ENCODE data around the gene LYZL1.

LYZL1 gene

GRCh38 chr10:29346296-29347001, 57.6 kb downstream of the LYZL1 start:
- POLR2A ChIA-PET: no interaction called here
- CTCF ChIA-PET: no interaction called here
- no peak for TF ChIP-seq L3MBTL2 (conservative IDR thresholded peaks at IDR 0.05)
- TF ChIP-seq TARDBP (IDR thresholded peaks at IDR 0.05): no peak
- TF ChIP-seq LEF1 (IDR thresholded peaks at IDR 0.05; ENCODE audit: borderline replicate concordance): no peak
- no peak for TF ChIP-seq FOXM1 (IDR thresholded peaks at IDR 0.05; ENCODE audit: borderline replicate concordance)
- TF ChIP-seq NFRKB (IDR thresholded peaks at IDR 0.05): no peak
- no peak for TF ChIP-seq FOXK2 (IDR thresholded peaks at IDR 0.05)
- TF ChIP-seq BHLHE40 (IDR thresholded peaks at IDR 0.05; ENCODE audit: borderline replicate concordance): no peak
- no peak for TF ChIP-seq ZNF384 (IDR thresholded peaks at IDR 0.05)
- TF ChIP-seq, protein P1, sequence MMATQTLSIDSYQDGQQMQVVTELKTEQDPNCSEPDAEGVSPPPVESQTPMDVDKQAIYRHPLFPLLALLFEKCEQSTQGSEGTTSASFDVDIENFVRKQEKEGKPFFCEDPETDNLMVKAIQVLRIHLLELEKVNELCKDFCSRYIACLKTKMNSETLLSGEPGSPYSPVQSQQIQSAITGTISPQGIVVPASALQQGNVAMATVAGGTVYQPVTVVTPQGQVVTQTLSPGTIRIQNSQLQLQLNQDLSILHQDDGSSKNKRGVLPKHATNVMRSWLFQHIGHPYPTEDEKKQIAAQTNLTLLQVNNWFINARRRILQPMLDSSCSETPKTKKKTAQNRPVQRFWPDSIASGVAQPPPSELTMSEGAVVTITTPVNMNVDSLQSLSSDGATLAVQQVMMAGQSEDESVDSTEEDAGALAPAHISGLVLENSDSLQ (IDR thresholded peaks at IDR 0.05): no peak
- no peak for TF ChIP-seq SP1 (IDR thresholded peaks at IDR 0.05)
- no peak for TF ChIP-seq FOXA1 (IDR thresholded peaks at IDR 0.05)
- no peak for TF ChIP-seq ARNT (IDR thresholded peaks at IDR 0.05)
- TF ChIP-seq HDGF (IDR thresholded peaks at IDR 0.05; ENCODE audit: borderline replicate concordance): no peak
- no peak for TF ChIP-seq CTBP1 (IDR thresholded peaks at IDR 0.05; ENCODE audit: borderline replicate concordance)
- TF ChIP-seq ELF4 (IDR thresholded peaks at IDR 0.05): no peak
- no peak for TF ChIP-seq SUZ12 (IDR thresholded peaks at IDR 0.05)

GRCh38 chr10:29348836-29349235, 60.0 kb downstream of the LYZL1 start:
- CTCF ChIA-PET: no interaction called here
- no peak for TF ChIP-seq CTBP1 (IDR thresholded peaks at IDR 0.05; ENCODE audit: borderline replicate concordance)
- TF ChIP-seq, protein P1 (IDR thresholded peaks at IDR 0.05): no peak
- no peak for TF ChIP-seq ELF4 (IDR thresholded peaks at IDR 0.05)
- no peak for TF ChIP-seq HDGF (IDR thresholded peaks at IDR 0.05; ENCODE audit: borderline replicate concordance)
- TF ChIP-seq NFRKB (IDR thresholded peaks at IDR 0.05): no peak
- TF ChIP-seq FOXA1 (IDR thresholded peaks at IDR 0.05): no peak
- TF ChIP-seq FOXM1 (IDR thresholded peaks at IDR 0.05; ENCODE audit: borderline replicate concordance): no peak
- no peak for TF ChIP-seq FOXK2 (IDR thresholded peaks at IDR 0.05)
- no peak for TF ChIP-seq SP1 (IDR thresholded peaks at IDR 0.05)
- no peak for TF ChIP-seq BHLHE40 (IDR thresholded peaks at IDR 0.05; ENCODE audit: borderline replicate concordance)
- TF ChIP-seq TARDBP (IDR thresholded peaks at IDR 0.05): no peak
- TF ChIP-seq ZNF384 (IDR thresholded peaks at IDR 0.05): no peak
- TF ChIP-seq SUZ12 (IDR thresholded peaks at IDR 0.05): no peak
- TF ChIP-seq ARNT (IDR thresholded peaks at IDR 0.05): no peak
- TF ChIP-seq LEF1 (IDR thresholded peaks at IDR 0.05; ENCODE audit: borderline replicate concordance): no peak
- TF ChIP-seq L3MBTL2 (conservative IDR thresholded peaks at IDR 0.05): no peak
- DNase-seq (ENCODE audit: extremely low spot score): no peak
- POLR2A ChIA-PET: no interaction called here

More at GRCh38 chr10:29346296-29347001, 57.6 kb downstream of the LYZL1 start:
- no peak for DNase-seq (ENCODE audit: extremely low spot score)

DNA sequence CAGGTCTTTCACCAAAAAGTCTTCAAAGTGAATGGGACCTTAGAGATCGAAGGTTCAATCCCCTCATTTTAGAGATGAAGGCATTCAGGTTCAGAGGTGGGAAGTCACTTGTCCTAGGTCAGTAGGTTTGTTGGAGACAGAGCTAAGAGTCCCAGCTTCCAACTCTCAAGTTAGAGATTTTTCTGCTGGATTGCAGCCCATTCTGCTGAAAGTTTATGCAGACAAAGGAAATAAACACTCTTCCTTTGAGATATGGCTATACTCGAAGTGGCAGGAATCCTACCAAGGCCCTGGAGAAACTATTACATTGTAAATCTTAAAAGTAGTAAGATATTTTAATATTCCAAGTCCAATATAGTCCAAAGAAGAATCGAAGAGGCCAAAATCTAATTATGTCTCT, 64.4 kb downstream of the LYZL1 start:
- ChIA-PET CTCF (interaction anchor here (0.5 to 0.9 kb wide), 2 partner anchors 18 to 169 kb away, joined by 3 to 6 read pairs; no protein-coding TSS in a partner anchor), POLR2A (no interaction called here)
- no peak for DNase-seq (ENCODE audit: extremely low spot score)
- TF ChIP-seq L3MBTL2 (conservative IDR thresholded peaks at IDR 0.05) (no peak), BHLHE40 (IDR thresholded peaks at IDR 0.05; ENCODE audit: borderline replicate concordance) (no peak), FOXK2 (IDR thresholded peaks at IDR 0.05) (no peak), ZNF384 (IDR thresholded peaks at IDR 0.05) (no peak), FOXA1 (IDR thresholded peaks at IDR 0.05) (no peak), CTBP1 (IDR thresholded peaks at IDR 0.05; ENCODE audit: borderline replicate concordance) (no peak), SUZ12 (IDR thresholded peaks at IDR 0.05) (no peak), NFRKB (IDR thresholded peaks at IDR 0.05) (no peak), LEF1 (IDR thresholded peaks at IDR 0.05; ENCODE audit: borderline replicate concordance) (no peak), HDGF (IDR thresholded peaks at IDR 0.05; ENCODE audit: borderline replicate concordance) (no peak), ARNT (IDR thresholded peaks at IDR 0.05) (no peak), SP1 (IDR thresholded peaks at IDR 0.05) (no peak)
- TF ChIP-seq, protein P1 (IDR thresholded peaks at IDR 0.05): no peak

- ChIA-PET CTCF (interaction anchor here (0.5 to 0.9 kb wide), 2 partner anchors 17 to 168 kb away, joined by 3 to 6 read pairs; no protein-coding TSS in a partner anchor), POLR2A (no interaction called here)
- no peak for TF ChIP-seq L3MBTL2 (conservative IDR thresholded peaks at IDR 0.05)
- no peak for TF ChIP-seq BHLHE40 (IDR thresholded peaks at IDR 0.05; ENCODE audit: borderline replicate concordance)
- no peak for TF ChIP-seq FOXA1 (IDR thresholded peaks at IDR 0.05)
- no peak for TF ChIP-seq TARDBP (IDR thresholded peaks at IDR 0.05)
- TF ChIP-seq LEF1 (IDR thresholded peaks at IDR 0.05; ENCODE audit: borderline replicate concordance): no peak
- no peak for TF ChIP-seq FOXM1 (IDR thresholded peaks at IDR 0.05; ENCODE audit: borderline replicate concordance)
- TF ChIP-seq FOXK2 (IDR thresholded peaks at IDR 0.05): no peak
- no peak for TF ChIP-seq HDGF (IDR thresholded peaks at IDR 0.05; ENCODE audit: borderline replicate concordance)
- TF ChIP-seq CTBP1 (IDR thresholded peaks at IDR 0.05; ENCODE audit: borderline replicate concordance): no peak
- TF ChIP-seq, protein P1 (IDR thresholded peaks at IDR 0.05): no peak
- DNase-seq (ENCODE audit: extremely low spot score): no peak
Measured at GRCh38 chr10:29353887-29354561, 65.2 kb downstream of the LYZL1 start.
